Lung (tissue), 12 donors: ENCODE measurements around the gene FAM120B. TPM values are rescaled to one million over a fixed set of nuclear protein-coding genes. Genes with fewer than 3 reads are reported as not detected.
"Not testable (repeated sequence)": the region's sequence is repeated elsewhere in the genome, so short reads cannot be mapped to it uniquely, and the experiment has no call there.

ENCODE experiments used
- ATAC-seq: fragments of 200-7000 bp; cut with Tn5 transposase; one replicate; pipeline ENCODE4 v1.9.1; 2020; ENCODE audit warnings: moderate number of reproducible peaks; ENCODE audit not compliant: insufficient read depth, low FRiP score
- DNase-seq, 3 donors: peaks; one replicate each; pipeline ENCODE4 v3.0.0-alpha.2; 2013 to 2017
- H3K27ac ChIP-seq, 2 donors: one replicate each; pipeline ENCODE4 v1.5.1; 2013; ENCODE audit warnings: mild to moderate bottlenecking in 2 of 2, moderate library complexity in 2 of 2, control low read depth in 1 of 2, inconsistent platforms in 1 of 2, low read depth in 1 of 2, low read length in 1 of 2
- H3K27me3 ChIP-seq, 3 donors: one replicate each; pipeline ENCODE4 v1.5.1; 2013; ENCODE audit warnings: low read length in 2 of 3; ENCODE audit not compliant: control insufficient read depth in 3 of 3, insufficient read depth in 3 of 3
- H3K36me3 ChIP-seq, 4 donors: one replicate each; pipeline ENCODE4 v1.5.1; 2013; ENCODE audit warnings: low read length in 4 of 4, mild to moderate bottlenecking in 1 of 4, moderate library complexity in 1 of 4; ENCODE audit not compliant: control insufficient read depth in 4 of 4, insufficient read depth in 4 of 4
- H3K4me1 ChIP-seq, 5 donors: one replicate each; pipeline ENCODE4 v1.5.1; 2013; ENCODE audit warnings: low read length in 5 of 5, mild to moderate bottlenecking in 2 of 5, moderate library complexity in 1 of 5; ENCODE audit not compliant: control insufficient read depth in 5 of 5, insufficient read depth in 5 of 5
- H3K4me3 ChIP-seq: one replicate; pipeline ENCODE4 v1.5.1; 2013; ENCODE audit warnings: mild to moderate bottlenecking, control low read depth, moderate library complexity
- H3K9ac ChIP-seq, 2 donors: one replicate each; pipeline ENCODE4 v1.5.1; 2013; ENCODE audit warnings: low read length in 2 of 2, control low read depth in 1 of 2; ENCODE audit not compliant: insufficient read depth in 1 of 2
- H3K9me3 ChIP-seq, 4 donors: one replicate each; pipeline ENCODE4 v1.5.1; 2013; ENCODE audit warnings: low read length in 3 of 4, mild to moderate bottlenecking in 1 of 4, moderate library complexity in 1 of 4; ENCODE audit not compliant: control insufficient read depth in 4 of 4, insufficient read depth in 3 of 4
- CTCF ChIP-seq: IDR thresholded peaks from 2 replicates; pipeline ENCODE4 v1.5.1; 2012; ENCODE audit warnings: mild to moderate bottlenecking; ENCODE audit errors: control extremely low read depth, extremely low read depth
- WGBS, 2 donors: extraction: QIAGEN DNeasy Blood & Tissue Kit; methylation state at CpG; one replicate each; pipeline ENCODE4 v1.1.7; 2013; 5-methylcytosine and 5-hydroxymethylcytosine counted together
- polyA plus RNA-seq, 2 donors: library from polyadenylated mRNA; stranded (reverse); fragments of 200-250 nt; gene quantifications; one replicate each; pipeline ENCODE4 v1.2.1, GENCODE V29; 2013
- total RNA-seq, 2 donors: library from RNA; depleted of rRNA in 1 of 2; stranded (reverse); fragments of >200 nt in 1 of 2; gene quantifications; one replicate each; pipeline ENCODE4 v1.2.1, GENCODE V29; 2014 to 2021
- donor health status: control.
- donor health status: control.
- donor health status: Bipolar disorder and iron deficiency.
- donor health status: healthy.
- donor health status: DM: yes; HTN: yes; CAD: no.

The FAM120B gene
- total and polyA plus RNA-seq, 4 donors, result 8.5 to 35.6 (median 20.7) TPM

GRCh38 chr6:170347091-170347490, 40.5 kb downstream of the FAM120B start:
- Histone ChIP-seq H3K27me3 (no peaks in the 10 kb centered on the region), H3K9ac (no peak overlapping the region), H3K4me3 (no peak overlapping the region), H3K27ac (no peak overlapping the region), H3K4me1 (peaks cover 0 to 9% (median 0%) of the 10 kb centered on the region in 5 donors), H3K36me3 (peaks cover 18 to 43% (median 26%) of the 10 kb centered on the region in 4 donors), H3K9me3 (peaks cover 0 to 6% (median 3%) of the 10 kb centered on the region in 4 donors)
- no peak for TF ChIP-seq CTCF
- ATAC-seq, result no peak
- no peak for DNase-seq
- WGBS, 2 donors, result 68 to 74% methylated on average over 4 of the region's 4 CpGs

- H3K9ac ChIP-seq, result no peak overlapping the region
- H3K4me1 ChIP-seq, result peaks cover 0 to 9% (median 0%) of the 10 kb centered on the region in 5 donors
- H3K9me3 ChIP-seq, result peaks cover 0 to 6% (median 3%) of the 10 kb centered on the region in 4 donors
- WGBS, 2 donors, result 70 to 77% methylated on average over 6 of the region's 6 CpGs
- H3K27me3 ChIP-seq, result no peaks in the 10 kb centered on the region
- H3K27ac ChIP-seq, result peak overlapping the region in 1 of 2 donors; percentile 79
- DNase-seq (no peak), ATAC-seq (no peak)
- H3K36me3 ChIP-seq, result peaks cover 18 to 43% (median 26%) of the 10 kb centered on the region in 4 donors
- no peak overlapping the region for H3K4me3 ChIP-seq
- TF ChIP-seq CTCF, result no peak
Observed at GRCh38 chr6:170347975-170348374, 41.4 kb downstream of the FAM120B start.

- H3K4me1 ChIP-seq, ATAC-seq, DNase-seq, H3K9me3 ChIP-seq, H3K4me3 ChIP-seq, H3K27ac ChIP-seq, H3K27me3 ChIP-seq, H3K9ac ChIP-seq: not testable (repeated sequence)
- peaks cover 18 to 34% (median 21%) of the 10 kb centered on the region in 4 donors for H3K36me3 ChIP-seq
Observed at GRCh38 chr6:170351456-170351855, 44.9 kb downstream of the FAM120B start.

GRCh38 chr6:170355190-170355589, 48.6 kb downstream of the FAM120B start:
- not testable (repeated sequence) for ATAC-seq, H3K9me3 ChIP-seq, H3K4me1 ChIP-seq, H3K27me3 ChIP-seq, H3K9ac ChIP-seq, DNase-seq, H3K4me3 ChIP-seq, H3K27ac ChIP-seq
- peaks cover 21 to 27% (median 23%) of the 10 kb centered on the region in 4 donors for H3K36me3 ChIP-seq
- 83 to 98% methylated on average over 1 of the region's 1 CpG for WGBS, 2 donors
